ENCODE results near the gene WASHC3. TPM values are rescaled to one million over a fixed set of nuclear protein-coding genes. Genes with fewer than 3 reads are reported as not detected.

Gene WASHC3
- total and polyA plus RNA-seq, 12 donors = 33.2 to 55.2 (median 43.1) TPM

DNA sequence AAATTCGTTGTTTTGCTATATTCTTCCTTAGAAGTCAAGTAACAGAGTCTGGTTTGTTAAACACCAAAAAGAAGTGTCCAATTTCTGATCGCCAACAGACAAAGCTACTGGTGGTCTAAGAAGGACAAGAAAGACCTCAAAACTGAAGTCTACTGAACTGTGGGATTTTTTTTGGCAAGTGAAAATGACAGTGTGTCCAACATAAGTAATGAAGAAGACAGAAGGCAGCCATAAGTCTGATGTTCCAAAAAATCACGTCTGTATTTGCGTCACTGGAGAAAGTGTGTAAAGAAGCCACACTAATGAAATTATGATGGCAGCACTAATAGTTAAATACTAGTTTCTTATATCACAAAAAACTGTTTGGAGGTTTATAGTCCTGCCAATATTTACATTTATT is 32.6 kb downstream of the WASHC3 start:
- no peaks in the 10 kb centered on the region for H3K9me3 ChIP-seq
- no peak for DNase-seq
- ATAC-seq = no peak
- peaks cover 0 to 3% (median 0%) of the 10 kb centered on the region in 9 donors for H3K4me1 ChIP-seq
- intact Hi-C loops (cut with DNase I) = no loop called here
- WGBS, 2 donors = 81 to 85% methylated on average over 4 of the region's 4 CpGs
- no peak for TF ChIP-seq CTCF (IDR thresholded peaks at IDR 0.05)
- peak overlapping the region in 1 of 10 donors; percentile 6 for H3K27ac ChIP-seq
- H3K4me3 ChIP-seq = no peak overlapping the region
- no peaks in the 10 kb centered on the region for H3K27me3 ChIP-seq
- peaks cover 0 to 88% (median 8%) of the 10 kb centered on the region in 9 donors for H3K36me3 ChIP-seq

- H3K36me3 ChIP-seq = peaks cover 0 to 88% (median 15%) of the 10 kb centered on the region in 9 donors
- H3K27ac ChIP-seq = no peak overlapping the region
- WGBS, 2 donors = 53 to 55% methylated on average over 1 of the region's 1 CpG
- H3K9me3 ChIP-seq = no peaks in the 10 kb centered on the region
- H3K4me3 ChIP-seq = no peak overlapping the region
- H3K27me3 ChIP-seq = no peaks in the 10 kb centered on the region
- intact Hi-C loops (cut with DNase I) = no loop called here
- TF ChIP-seq CTCF (IDR thresholded peaks at IDR 0.05) = no peak
- ATAC-seq (no peak), DNase-seq (no peak)
- H3K4me1 ChIP-seq = peaks cover 0 to 9% (median 0%) of the 10 kb centered on the region in 9 donors
Measured at GRCh38 chr12:102026728-102027127, 35.1 kb downstream of the WASHC3 start.

DNA sequence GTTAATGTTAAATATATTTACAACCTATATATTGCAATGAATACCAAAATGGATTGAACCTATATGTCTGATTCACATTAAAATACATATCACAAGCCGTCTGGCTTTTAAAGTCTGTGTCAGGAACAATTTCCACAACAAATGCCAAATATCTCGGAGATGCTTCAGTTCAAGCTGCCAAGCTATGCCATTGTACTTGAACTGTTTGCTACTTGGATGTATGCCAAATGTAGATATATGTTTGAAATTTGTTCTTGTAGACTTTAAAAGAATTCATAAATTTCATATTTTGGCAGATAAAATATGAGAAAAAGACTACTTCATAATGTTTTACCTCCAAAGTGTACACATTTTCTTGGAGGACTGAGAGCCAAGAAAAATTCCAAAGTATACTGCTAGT is 37.0 kb downstream of the WASHC3 start:
- TF ChIP-seq CTCF (IDR thresholded peaks at IDR 0.05) = no peak
- H3K27me3 ChIP-seq = no peaks in the 10 kb centered on the region
- no peaks in the 10 kb centered on the region for H3K9me3 ChIP-seq
- no peak overlapping the region for H3K27ac ChIP-seq
- H3K4me3 ChIP-seq = no peak overlapping the region
- intact Hi-C loops (cut with DNase I) = no loop called here
- 25 to 39% methylated on average over 2 of the region's 2 CpGs for WGBS, 2 donors
- no peak for ATAC-seq
- peaks cover 0 to 14% (median 0%) of the 10 kb centered on the region in 9 donors for H3K4me1 ChIP-seq
- peaks cover 0 to 83% (median 15%) of the 10 kb centered on the region in 9 donors for H3K36me3 ChIP-seq
- no peak for DNase-seq

DNA sequence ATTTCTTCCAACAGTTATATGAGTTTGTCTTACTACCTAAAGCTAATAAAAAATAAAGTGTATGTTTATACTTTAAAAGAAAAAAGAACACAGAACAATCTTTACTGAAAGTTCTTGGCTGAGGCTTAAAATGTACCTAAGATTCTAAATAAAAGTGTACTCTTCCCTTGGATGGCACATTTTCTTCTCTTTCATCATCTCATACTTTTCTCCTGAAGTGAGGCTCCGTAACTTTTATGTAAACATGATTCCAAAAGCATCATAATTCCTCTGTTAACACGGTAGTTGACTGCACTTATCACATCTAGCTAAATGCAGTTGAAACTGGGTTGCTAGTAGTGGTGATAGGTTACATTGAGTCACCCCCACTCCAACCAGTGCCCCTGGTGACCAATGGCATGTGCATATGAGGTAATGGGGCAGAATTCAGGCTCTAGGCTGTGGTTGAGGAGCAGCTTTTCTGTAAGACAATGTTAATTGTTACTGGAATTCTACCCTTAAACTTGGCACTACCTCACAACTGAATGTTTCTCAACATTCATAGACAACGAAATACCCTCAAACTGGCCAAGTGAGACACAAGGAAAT is 38.4 kb downstream of the WASHC3 start:
- DNase-seq = no peak
- peaks cover 0 to 14% (median 0%) of the 10 kb centered on the region in 9 donors for H3K4me1 ChIP-seq
- H3K4me3 ChIP-seq = no peak overlapping the region
- intact Hi-C loops (cut with DNase I) = no loop called here
- WGBS, 2 donors = 84 to 98% methylated on average over 3 of the region's 3 CpGs
- H3K36me3 ChIP-seq = peaks cover 0 to 82% (median 15%) of the 10 kb centered on the region in 9 donors
- TF ChIP-seq CTCF (IDR thresholded peaks at IDR 0.05) = no peak
- no peaks in the 10 kb centered on the region for H3K9me3 ChIP-seq
- H3K27ac ChIP-seq = no peak overlapping the region
- no peak for ATAC-seq
- H3K27me3 ChIP-seq = no peaks in the 10 kb centered on the region
